CD4-positive, alpha-beta T cell (primary cell): ENCODE results near the gene DLG5. TPM values are rescaled to one million over a fixed set of nuclear protein-coding genes. Genes with fewer than 3 reads are reported as not detected.

Experiments used
- ATAC-seq: fragments of 200-7000 bp; cut with Tn5 transposase; one replicate; pipeline ENCODE4 v1.10.0; 2022; ENCODE audit warnings: mild to moderate bottlenecking; ENCODE audit not compliant: poor library complexity
- CTCF ChIA-PET: fragments of 350-600 bp; sonication (Branson Sonifier 250); formaldehyde crosslinking; loops from one replicate; lab custom pipeline; 2021; ENCODE audit warnings: antibody characterized with exemption, inconsistent platforms; lab: Charles Lee
- POLR2A ChIA-PET: fragments of 350-600 bp; sonication (Branson Sonifier 250); formaldehyde crosslinking; loops from one replicate; lab custom pipeline; 2021; ENCODE audit warnings: antibody characterized with exemption, inconsistent platforms; lab: Charles Lee
- DNase-seq, 14 experiments: peaks; one replicate each; pipeline ENCODE4 v3.0.0-alpha.2; 2013 to 2020; ENCODE audit warnings: mixed read lengths in 2 of 14
- H3K27ac ChIP-seq, 2 donors: one replicate each; pipeline versions ENCODE4 v1.5.1 to v1.7.0; 2013; ENCODE audit warnings: low read length in 2 of 2, low read depth in 1 of 2, mild to moderate bottlenecking in 1 of 2
- H3K27me3 ChIP-seq, 2 experiments: 1 replicate in 1 of 2; 2 replicates in 1 of 2; pipeline versions ENCODE4 v1.6.1 to v1.7.0; 2013; ENCODE audit warnings: low read length in 2 of 2, control low read depth in 1 of 2, mild to moderate bottlenecking in 1 of 2, moderate library complexity in 1 of 2; ENCODE audit not compliant: insufficient read depth in 2 of 2, control insufficient read depth in 1 of 2
- H3K36me3 ChIP-seq: one replicate; pipeline ENCODE4 v1.6.1; 2013; ENCODE audit warnings: low read length, control low read depth; ENCODE audit not compliant: insufficient read depth
- H3K4me1 ChIP-seq: one replicate; pipeline ENCODE4 v1.6.1; 2013; ENCODE audit warnings: low read length, control low read depth; ENCODE audit not compliant: insufficient read depth
- H3K4me3 ChIP-seq: one replicate; pipeline ENCODE4 v1.5.1; 2013; ENCODE audit warnings: mild to moderate bottlenecking, low read length, moderate library complexity
- H3K9me3 ChIP-seq, 2 experiments: 1 replicate in 1 of 2; 2 replicates in 1 of 2; pipeline versions ENCODE4 v1.6.1 to v1.7.0; 2013; ENCODE audit warnings: low read length in 2 of 2, mild to moderate bottlenecking in 2 of 2, control low read depth in 1 of 2, moderate library complexity in 1 of 2; ENCODE audit not compliant: control insufficient read depth in 1 of 2, insufficient read depth in 1 of 2
- H3K27ac Mint-ChIP-seq: one replicate; pipeline ENCODE4 v1.8.0; 2020; ENCODE audit warnings: mixed read lengths
- H3K27me3 Mint-ChIP-seq: one replicate; pipeline ENCODE4 v1.8.0; 2021; ENCODE audit warnings: mixed read lengths
- H3K36me3 Mint-ChIP-seq: one replicate; pipeline ENCODE4 v1.8.0; 2021; ENCODE audit warnings: low read depth, mixed read lengths
- H3K4me1 Mint-ChIP-seq: one replicate; pipeline ENCODE4 v1.8.0; 2021; ENCODE audit warnings: low read depth, mixed read lengths
- H3K4me3 Mint-ChIP-seq: one replicate; pipeline ENCODE4 v1.8.0; 2020; ENCODE audit warnings: mild to moderate bottlenecking, mixed read lengths
- H3K9me3 Mint-ChIP-seq: one replicate; pipeline ENCODE4 v1.8.0; 2020; ENCODE audit warnings: mixed read lengths
- intact Hi-C, 2 experiments: fragments of 100-400 bp; cut with DNase I in 1 of 2; cut with micrococcal nuclease in 1 of 2; formaldehyde crosslinking; loops; one replicate each; pipeline versions ENCODE4 v1.15.1 to v1.9.0; 2023 to 2025; cut with DNase I, micrococcal nuclease
- total RNA-seq, 174 experiments: library from RNA in 2 of 174; stranded (reverse) in 2 of 174; gene quantifications; one replicate each; pipeline ENCODE4 v1.2.3 and lab custom pipeline; 2021 to 2026
- TF ChIP-seq, protein P1 (sequence below): fragments of 200-600 bp; IDR thresholded peaks from one replicate; pipeline ENCODE4 v1.8.0; 2022; ENCODE audit warnings: antibody characterized with exemption, mild to moderate bottlenecking

DLG5 gene
- total RNA-seq, 2 experiments from 2014 or later: 7.1 to 7.4 TPM

- H3K36me3 ChIP-seq: no peaks in the 10 kb centered on the region
- no peaks in the 10 kb centered on the region for H3K9me3 Mint-ChIP-seq
- H3K27me3 ChIP-seq: no peaks in the 10 kb centered on the region
- H3K4me3 ChIP-seq: no peak overlapping the region
- no peaks in the 10 kb centered on the region for H3K4me1 ChIP-seq
- no peak overlapping the region for H3K27ac ChIP-seq
- no peak overlapping the region for H3K27ac Mint-ChIP-seq
- no peaks in the 10 kb centered on the region for H3K4me1 Mint-ChIP-seq
- DNase-seq (no peak), ATAC-seq (no peak)
- H3K4me3 Mint-ChIP-seq: no peak overlapping the region
- POLR2A ChIA-PET: no interaction called here
- TF ChIP-seq, protein P1, sequence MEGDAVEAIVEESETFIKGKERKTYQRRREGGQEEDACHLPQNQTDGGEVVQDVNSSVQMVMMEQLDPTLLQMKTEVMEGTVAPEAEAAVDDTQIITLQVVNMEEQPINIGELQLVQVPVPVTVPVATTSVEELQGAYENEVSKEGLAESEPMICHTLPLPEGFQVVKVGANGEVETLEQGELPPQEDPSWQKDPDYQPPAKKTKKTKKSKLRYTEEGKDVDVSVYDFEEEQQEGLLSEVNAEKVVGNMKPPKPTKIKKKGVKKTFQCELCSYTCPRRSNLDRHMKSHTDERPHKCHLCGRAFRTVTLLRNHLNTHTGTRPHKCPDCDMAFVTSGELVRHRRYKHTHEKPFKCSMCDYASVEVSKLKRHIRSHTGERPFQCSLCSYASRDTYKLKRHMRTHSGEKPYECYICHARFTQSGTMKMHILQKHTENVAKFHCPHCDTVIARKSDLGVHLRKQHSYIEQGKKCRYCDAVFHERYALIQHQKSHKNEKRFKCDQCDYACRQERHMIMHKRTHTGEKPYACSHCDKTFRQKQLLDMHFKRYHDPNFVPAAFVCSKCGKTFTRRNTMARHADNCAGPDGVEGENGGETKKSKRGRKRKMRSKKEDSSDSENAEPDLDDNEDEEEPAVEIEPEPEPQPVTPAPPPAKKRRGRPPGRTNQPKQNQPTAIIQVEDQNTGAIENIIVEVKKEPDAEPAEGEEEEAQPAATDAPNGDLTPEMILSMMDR: no peak
- CTCF ChIA-PET: no interaction called here
- H3K9me3 ChIP-seq: no peaks in the 10 kb centered on the region
- intact Hi-C loops: no loop called here
- no peaks in the 10 kb centered on the region for H3K27me3 Mint-ChIP-seq
- no peaks in the 10 kb centered on the region for H3K36me3 Mint-ChIP-seq
Observed at GRCh38 chr10:77810446-77811335, 115.9 kb downstream of the DLG5 start.

- no peak overlapping the region for H3K4me3 ChIP-seq
- no peaks in the 10 kb centered on the region for H3K36me3 ChIP-seq
- DNase-seq: no peak
- no peak overlapping the region for H3K4me3 Mint-ChIP-seq
- CTCF ChIA-PET: no interaction called here
- H3K27ac Mint-ChIP-seq: no peak overlapping the region
- H3K9me3 ChIP-seq: no peaks in the 10 kb centered on the region
- H3K36me3 Mint-ChIP-seq: no peaks in the 10 kb centered on the region
- ATAC-seq: no peak
- no peak overlapping the region for H3K27ac ChIP-seq
- no peaks in the 10 kb centered on the region for H3K27me3 Mint-ChIP-seq
- H3K9me3 Mint-ChIP-seq: no peaks in the 10 kb centered on the region
- TF ChIP-seq, protein P1: no peak
- POLR2A ChIA-PET: no interaction called here
- intact Hi-C loops: no loop called here
- no peaks in the 10 kb centered on the region for H3K27me3 ChIP-seq
- no peaks in the 10 kb centered on the region for H3K4me1 Mint-ChIP-seq
- no peaks in the 10 kb centered on the region for H3K4me1 ChIP-seq
Observed at GRCh38 chr10:77809336-77809735, 117.2 kb downstream of the DLG5 start.

GRCh38 chr10:77807706-77808105 is 118.8 kb downstream of the DLG5 start:
- DNase-seq (no peak), ATAC-seq (no peak)
- H3K4me3 ChIP-seq: no peak overlapping the region
- H3K27ac ChIP-seq: no peak overlapping the region
- H3K36me3 Mint-ChIP-seq: no peaks in the 10 kb centered on the region
- ChIA-PET POLR2A (no interaction called here), CTCF (no interaction called here)
- H3K9me3 ChIP-seq: no peaks in the 10 kb centered on the region
- no peaks in the 10 kb centered on the region for H3K4me1 Mint-ChIP-seq
- TF ChIP-seq, protein P1: no peak
- H3K27ac Mint-ChIP-seq: no peak overlapping the region
- H3K9me3 Mint-ChIP-seq: no peaks in the 10 kb centered on the region
- H3K4me3 Mint-ChIP-seq: no peak overlapping the region
- no peaks in the 10 kb centered on the region for H3K27me3 ChIP-seq
- no peaks in the 10 kb centered on the region for H3K36me3 ChIP-seq
- H3K27me3 Mint-ChIP-seq: no peaks in the 10 kb centered on the region
- intact Hi-C loops: no loop called here
- no peaks in the 10 kb centered on the region for H3K4me1 ChIP-seq
